Measurements from ENCODE around the gene IP6K3. TPM values are rescaled to one million over a fixed set of nuclear protein-coding genes. Genes with fewer than 3 reads are reported as not detected.

IP6K3 gene
- total RNA-seq, 1 experiment from 2014 or later = not detected

DNA sequence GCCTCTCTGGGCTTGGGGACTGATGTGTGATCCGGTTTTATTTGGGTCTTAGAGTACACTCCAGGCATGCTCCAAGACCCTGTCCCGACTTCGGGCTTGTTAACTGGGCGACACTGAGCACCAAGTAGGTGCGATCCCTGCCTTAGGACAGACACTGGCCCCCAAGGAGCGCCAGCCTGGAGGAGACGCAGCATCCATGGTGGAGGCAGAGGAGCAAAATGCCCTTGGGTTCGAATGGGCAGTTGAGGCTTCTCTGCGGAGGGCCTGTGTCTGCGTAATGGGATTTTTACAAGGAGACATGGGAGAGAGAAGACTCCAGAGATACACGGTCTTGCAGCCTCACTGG, 42.8 kb upstream of the IP6K3 start:
- Histone ChIP-seq H3K27me3 (replicated peaks; ENCODE audit: insufficient read depth, low read depth, low read length, poor library complexity) (no peaks in the 10 kb centered on the region), H3K36me3 (ENCODE audit: insufficient read depth, low read length, poor library complexity, severe bottlenecking) (peaks cover 9% of the 10 kb centered on the region), H3K4me3 (ENCODE audit: low read depth, low read length, poor library complexity, severe bottlenecking) (no peak overlapping the region), H3K27ac (ENCODE audit: low read depth, low read length, poor library complexity, severe bottlenecking) (peak overlapping the region; percentile 92), H3K9me3 (ENCODE audit: low read depth, low read length, poor library complexity, severe bottlenecking) (no peaks in the 10 kb centered on the region), H3K4me1 (ENCODE audit: insufficient read depth, low read length, poor library complexity, severe bottlenecking) (peaks cover 18% of the 10 kb centered on the region)
- TSS peak; percentile 76 for BruUV-seq (replicated peaks)
- ChIA-PET CTCF (no interaction called here), POLR2A (ENCODE audit: low non-redundant PET) (no interaction called here)
- no peak for DNase-seq (ENCODE audit: low spot score)
- TF ChIP-seq, protein P1, sequence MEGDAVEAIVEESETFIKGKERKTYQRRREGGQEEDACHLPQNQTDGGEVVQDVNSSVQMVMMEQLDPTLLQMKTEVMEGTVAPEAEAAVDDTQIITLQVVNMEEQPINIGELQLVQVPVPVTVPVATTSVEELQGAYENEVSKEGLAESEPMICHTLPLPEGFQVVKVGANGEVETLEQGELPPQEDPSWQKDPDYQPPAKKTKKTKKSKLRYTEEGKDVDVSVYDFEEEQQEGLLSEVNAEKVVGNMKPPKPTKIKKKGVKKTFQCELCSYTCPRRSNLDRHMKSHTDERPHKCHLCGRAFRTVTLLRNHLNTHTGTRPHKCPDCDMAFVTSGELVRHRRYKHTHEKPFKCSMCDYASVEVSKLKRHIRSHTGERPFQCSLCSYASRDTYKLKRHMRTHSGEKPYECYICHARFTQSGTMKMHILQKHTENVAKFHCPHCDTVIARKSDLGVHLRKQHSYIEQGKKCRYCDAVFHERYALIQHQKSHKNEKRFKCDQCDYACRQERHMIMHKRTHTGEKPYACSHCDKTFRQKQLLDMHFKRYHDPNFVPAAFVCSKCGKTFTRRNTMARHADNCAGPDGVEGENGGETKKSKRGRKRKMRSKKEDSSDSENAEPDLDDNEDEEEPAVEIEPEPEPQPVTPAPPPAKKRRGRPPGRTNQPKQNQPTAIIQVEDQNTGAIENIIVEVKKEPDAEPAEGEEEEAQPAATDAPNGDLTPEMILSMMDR (conservative IDR thresholded peaks at IDR 0.05; ENCODE audit: low read depth, low read length) = no peak
- no peak for TF ChIP-seq EZH2 (IDR thresholded peaks at IDR 0.05; ENCODE audit: borderline replicate concordance, low read depth, low read length, poor library complexity, severe bottlenecking)
- intact Hi-C loops (cut with micrococcal nuclease; ENCODE audit: unreplicated experiment) = no loop called here

DNA sequence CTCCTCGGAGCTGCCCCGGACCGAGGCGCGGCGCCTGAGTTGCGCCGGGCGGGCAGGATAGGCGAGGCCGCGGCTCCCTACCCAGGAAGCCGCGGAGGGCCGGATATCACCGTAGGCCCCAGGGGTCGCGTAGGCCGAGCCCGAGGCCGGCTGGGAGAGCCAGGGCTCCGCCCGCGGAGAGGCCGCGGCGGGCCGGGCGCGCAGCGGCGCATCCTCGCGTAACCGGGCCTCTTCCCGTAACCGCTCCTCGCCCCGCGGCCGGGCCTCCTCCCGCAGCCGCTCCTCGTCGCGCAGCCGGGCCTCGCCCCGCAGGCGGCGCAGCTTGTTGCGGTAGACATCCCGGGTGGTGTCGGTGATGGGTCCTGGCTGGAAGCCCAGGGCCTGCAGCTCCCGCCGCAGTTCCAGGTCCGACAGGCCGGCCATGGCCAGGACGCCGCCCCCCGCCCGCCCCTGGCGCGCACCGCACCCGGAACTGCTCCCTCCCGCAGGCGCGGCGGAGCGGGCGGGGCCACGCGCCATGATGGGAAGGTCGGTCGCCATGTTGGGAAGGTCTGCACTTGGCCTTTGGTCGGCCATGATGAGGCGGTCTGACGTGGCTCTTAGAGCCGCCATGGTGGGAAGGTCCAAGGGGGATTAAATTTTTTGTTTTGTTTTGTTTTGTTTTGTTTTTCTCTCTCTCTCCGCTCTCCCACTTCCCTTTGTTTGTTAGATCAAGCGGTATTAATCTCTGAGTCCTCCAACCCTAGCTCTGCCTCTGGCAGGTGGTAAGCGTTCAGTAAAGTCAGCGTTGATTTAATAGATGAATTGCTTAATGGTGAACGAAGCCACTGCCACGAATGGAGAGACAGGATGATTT, 42.2 kb upstream of the IP6K3 start, which contains the start of gene LEMD2:
Gene LEMD2 (minus strand): TSS at position 437 of the 856 bp plus-strand sequence. CDS start 14 bp downstream, at position 423.
- CTCF ChIA-PET = no interaction called here
- Histone ChIP-seq H3K4me1 (ENCODE audit: insufficient read depth, low read length, poor library complexity, severe bottlenecking) (peaks cover 18% of the 10 kb centered on the region), H3K27me3 (replicated peaks; ENCODE audit: insufficient read depth, low read depth, low read length, poor library complexity) (no peaks in the 10 kb centered on the region), H3K36me3 (ENCODE audit: insufficient read depth, low read length, poor library complexity, severe bottlenecking) (peaks cover 12% of the 10 kb centered on the region), H3K4me3 (ENCODE audit: low read depth, low read length, poor library complexity, severe bottlenecking) (peak within 1 kb of the TSS; percentile 82), H3K9me3 (ENCODE audit: low read depth, low read length, poor library complexity, severe bottlenecking) (no peaks in the 10 kb centered on the region), H3K27ac (ENCODE audit: low read depth, low read length, poor library complexity, severe bottlenecking) (peak within 1 kb of the TSS; percentile 92)
- no TSS peak for BruUV-seq (replicated peaks)
- DNase-seq (ENCODE audit: low spot score) = peak; percentile 94
- TF ChIP-seq, protein P1 (conservative IDR thresholded peaks at IDR 0.05; ENCODE audit: low read depth, low read length) = no peak
- POLR2A ChIA-PET (ENCODE audit: low non-redundant PET) = no interaction called here
- intact Hi-C loops (cut with micrococcal nuclease; ENCODE audit: unreplicated experiment) = no loop called here

DNA sequence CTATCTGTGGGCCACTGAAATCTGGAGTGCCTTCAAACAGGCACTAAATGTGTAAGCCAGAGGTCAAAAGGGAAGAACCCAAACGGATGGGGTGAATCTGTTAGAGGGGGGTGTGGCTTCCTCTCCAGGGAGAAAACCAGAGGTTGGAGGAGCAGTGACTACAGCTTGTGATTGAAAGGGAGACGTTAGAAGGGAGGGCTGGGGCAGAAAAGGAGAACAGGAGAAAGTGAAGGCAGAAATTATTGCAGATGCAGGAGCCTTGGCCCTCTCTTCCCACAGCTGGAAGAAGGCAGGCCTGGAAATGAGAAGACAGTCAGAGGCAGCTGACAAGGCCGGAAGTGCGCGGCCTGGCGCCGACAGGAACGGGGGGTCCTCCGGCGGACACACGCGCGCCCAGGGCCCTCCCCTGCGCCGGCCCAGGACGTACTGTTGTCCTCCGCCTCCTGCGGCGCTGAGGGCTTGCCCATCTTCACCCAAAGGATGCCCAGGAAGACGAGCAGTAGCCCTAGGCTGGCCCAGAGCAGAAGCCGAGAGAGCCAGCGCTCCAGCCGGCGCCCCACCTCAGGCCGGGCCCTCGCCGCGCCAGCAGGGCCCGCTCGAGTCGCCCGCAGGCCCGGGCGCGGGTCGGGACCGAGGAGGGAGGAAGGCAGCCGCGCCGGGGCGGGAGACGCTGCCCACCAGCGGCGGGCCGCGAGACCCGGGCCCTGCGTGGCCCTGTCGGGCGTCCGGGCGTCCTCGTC, 41.4 kb upstream of the IP6K3 start:
- POLR2A ChIA-PET (ENCODE audit: low non-redundant PET) = no interaction called here
- H3K27ac ChIP-seq (ENCODE audit: low read depth, low read length, poor library complexity, severe bottlenecking) = peak overlapping the region; percentile 92
- H3K36me3 ChIP-seq (ENCODE audit: insufficient read depth, low read length, poor library complexity, severe bottlenecking) = peaks cover 20% of the 10 kb centered on the region
- H3K4me3 ChIP-seq (ENCODE audit: low read depth, low read length, poor library complexity, severe bottlenecking) = peak overlapping the region; percentile 82
- no TSS peak for BruUV-seq (replicated peaks)
- no peaks in the 10 kb centered on the region for H3K9me3 ChIP-seq (ENCODE audit: low read depth, low read length, poor library complexity, severe bottlenecking)
- CTCF ChIA-PET = no interaction called here
- TF ChIP-seq EZH2 (IDR thresholded peaks at IDR 0.05; ENCODE audit: borderline replicate concordance, low read depth, low read length, poor library complexity, severe bottlenecking) = no peak
- TF ChIP-seq, protein P1 (conservative IDR thresholded peaks at IDR 0.05; ENCODE audit: low read depth, low read length) = no peak
- peaks cover 18% of the 10 kb centered on the region for H3K4me1 ChIP-seq (ENCODE audit: insufficient read depth, low read length, poor library complexity, severe bottlenecking)
- peak; percentile 51 for DNase-seq (ENCODE audit: low spot score)
- no peaks in the 10 kb centered on the region for H3K27me3 ChIP-seq (replicated peaks; ENCODE audit: insufficient read depth, low read depth, low read length, poor library complexity)
- intact Hi-C loops (cut with micrococcal nuclease; ENCODE audit: unreplicated experiment) = no loop called here
